ENCODE measurements around the gene APC2.

GRCh38 chr19:1406774-1407527 lies 43.0 kb upstream of the APC2 start:
- TF ChIP-seq, protein P1, sequence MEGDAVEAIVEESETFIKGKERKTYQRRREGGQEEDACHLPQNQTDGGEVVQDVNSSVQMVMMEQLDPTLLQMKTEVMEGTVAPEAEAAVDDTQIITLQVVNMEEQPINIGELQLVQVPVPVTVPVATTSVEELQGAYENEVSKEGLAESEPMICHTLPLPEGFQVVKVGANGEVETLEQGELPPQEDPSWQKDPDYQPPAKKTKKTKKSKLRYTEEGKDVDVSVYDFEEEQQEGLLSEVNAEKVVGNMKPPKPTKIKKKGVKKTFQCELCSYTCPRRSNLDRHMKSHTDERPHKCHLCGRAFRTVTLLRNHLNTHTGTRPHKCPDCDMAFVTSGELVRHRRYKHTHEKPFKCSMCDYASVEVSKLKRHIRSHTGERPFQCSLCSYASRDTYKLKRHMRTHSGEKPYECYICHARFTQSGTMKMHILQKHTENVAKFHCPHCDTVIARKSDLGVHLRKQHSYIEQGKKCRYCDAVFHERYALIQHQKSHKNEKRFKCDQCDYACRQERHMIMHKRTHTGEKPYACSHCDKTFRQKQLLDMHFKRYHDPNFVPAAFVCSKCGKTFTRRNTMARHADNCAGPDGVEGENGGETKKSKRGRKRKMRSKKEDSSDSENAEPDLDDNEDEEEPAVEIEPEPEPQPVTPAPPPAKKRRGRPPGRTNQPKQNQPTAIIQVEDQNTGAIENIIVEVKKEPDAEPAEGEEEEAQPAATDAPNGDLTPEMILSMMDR (IDR thresholded peaks at IDR 0.05), result peak in 3 of 4 experiments; percentile 14 to 35 (median 22)
- no peak for TF ChIP-seq POLR2A (IDR thresholded peaks at IDR 0.05)
